Hematopoietic multipotent progenitor cell treated with erythropoietin and hydrocortisone succinate and interleukin-3 and kit ligand, for 17 days (in vitro differentiated cells): ENCODE measurements around the gene RAI14.

Experiments used
- DNase-seq: peaks from one replicate; pipeline ENCODE4 v3.0.0-alpha.2; 2015; ENCODE audit warnings: low spot score

Gene RAI14

GRCh38 chr5:34677428-34677827 lies 21.3 kb downstream of the RAI14 start:
- DNase-seq: no peak

- DNase-seq: no peak
Observed at GRCh38 chr5:34680896-34681295, 24.8 kb downstream of the RAI14 start.

- no peak for DNase-seq
Observed at GRCh38 chr5:34682926-34683623, 26.9 kb downstream of the RAI14 start.

GRCh38 chr5:34684281-34684979 lies 28.3 kb downstream of the RAI14 start:
- DNase-seq: no peak

GRCh38 chr5:34684980-34685352 lies 28.8 kb downstream of the RAI14 start:
- DNase-seq: no peak

- DNase-seq: no peak
Observed at GRCh38 chr5:34685485-34686165, 29.5 kb downstream of the RAI14 start.

GRCh38 chr5:34686762-34687268 lies 30.7 kb downstream of the RAI14 start:
- no peak for DNase-seq

- DNase-seq: no peak
Observed at GRCh38 chr5:34687269-34688011, 31.3 kb downstream of the RAI14 start.

- DNase-seq: no peak
Observed at GRCh38 chr5:34688015-34688810, 32.1 kb downstream of the RAI14 start.

- no peak for DNase-seq
Observed at GRCh38 chr5:34690301-34690700, 34.2 kb downstream of the RAI14 start.

GRCh38 chr5:34690898-34691297 lies 34.8 kb downstream of the RAI14 start:
- no peak for DNase-seq

GRCh38 chr5:34691326-34691725 lies 35.2 kb downstream of the RAI14 start:
- no peak for DNase-seq

- DNase-seq: no peak
Observed at GRCh38 chr5:34692786-34693185, 36.7 kb downstream of the RAI14 start.

- no peak for DNase-seq
Observed at GRCh38 chr5:34694012-34694411, 37.9 kb downstream of the RAI14 start.

- no peak for DNase-seq
Observed at GRCh38 chr5:34694685-34695084, 38.6 kb downstream of the RAI14 start.

- DNase-seq: no peak
Observed at GRCh38 chr5:34695275-34696027, 39.3 kb downstream of the RAI14 start.

GRCh38 chr5:34697308-34698108 lies 41.4 kb downstream of the RAI14 start:
- no peak for DNase-seq

- DNase-seq: no peak
Observed at GRCh38 chr5:34698109-34698419, 41.9 kb downstream of the RAI14 start.

GRCh38 chr5:34698754-34699153 lies 42.6 kb downstream of the RAI14 start:
- DNase-seq: no peak
